HTR-8/SVneo (cell line): ENCODE measurements around the gene MTX1.
"Not testable (repeated sequence)": the region's sequence is repeated elsewhere in the genome, so short reads cannot be mapped to it uniquely, and the experiment has no call there.

Source experiments
- DNase-seq: peaks from one replicate; pipeline ENCODE4 v3.0.0; 2011; ENCODE audit warnings: low spot score, mixed read lengths; ENCODE audit not compliant: insufficient read length
- FAIRE-seq: peaks from 2 replicates; lab custom pipeline; 2011; peaks lifted over from hg19 to GRCh38; lab: Jason Lieb, UNC

MTX1 gene

DNA sequence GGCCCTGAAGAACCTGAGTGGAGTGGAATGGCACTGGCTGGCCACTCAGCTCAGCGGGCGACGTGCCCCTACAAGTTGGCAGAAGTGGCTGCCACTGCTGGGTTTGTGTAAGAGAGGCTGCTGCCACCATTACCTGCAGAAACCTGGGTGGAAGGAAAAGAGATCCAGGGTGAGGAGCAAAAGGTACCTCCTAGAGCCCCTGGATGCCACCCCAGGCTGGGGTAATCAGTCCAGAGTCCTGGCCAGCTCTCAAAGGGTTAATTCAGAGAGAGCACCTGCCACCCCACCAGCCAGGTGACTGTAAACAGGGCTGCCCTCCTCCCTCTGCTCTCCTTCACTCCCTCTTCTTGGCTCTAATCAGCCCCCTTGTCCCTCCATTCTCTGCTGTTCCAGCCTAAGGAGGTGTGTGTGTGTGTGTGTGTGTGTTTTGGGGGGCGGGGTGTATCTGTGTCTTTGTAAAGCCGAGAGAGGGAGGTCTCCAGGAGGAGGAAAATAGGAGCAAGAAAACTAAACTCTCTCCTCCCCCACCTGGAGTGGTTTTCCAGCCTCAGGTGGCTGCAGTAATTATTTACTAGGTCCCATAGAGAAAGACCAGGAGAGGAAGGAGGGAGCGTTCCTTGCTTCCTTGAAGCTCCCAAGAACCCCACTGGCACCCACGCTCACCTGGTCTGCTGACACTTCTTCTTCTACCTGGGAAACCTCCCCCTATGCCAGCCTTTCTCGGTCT is 22.3 kb upstream of the MTX1 start:
- DNase-seq (no peak), FAIRE-seq (no peak)

DNA sequence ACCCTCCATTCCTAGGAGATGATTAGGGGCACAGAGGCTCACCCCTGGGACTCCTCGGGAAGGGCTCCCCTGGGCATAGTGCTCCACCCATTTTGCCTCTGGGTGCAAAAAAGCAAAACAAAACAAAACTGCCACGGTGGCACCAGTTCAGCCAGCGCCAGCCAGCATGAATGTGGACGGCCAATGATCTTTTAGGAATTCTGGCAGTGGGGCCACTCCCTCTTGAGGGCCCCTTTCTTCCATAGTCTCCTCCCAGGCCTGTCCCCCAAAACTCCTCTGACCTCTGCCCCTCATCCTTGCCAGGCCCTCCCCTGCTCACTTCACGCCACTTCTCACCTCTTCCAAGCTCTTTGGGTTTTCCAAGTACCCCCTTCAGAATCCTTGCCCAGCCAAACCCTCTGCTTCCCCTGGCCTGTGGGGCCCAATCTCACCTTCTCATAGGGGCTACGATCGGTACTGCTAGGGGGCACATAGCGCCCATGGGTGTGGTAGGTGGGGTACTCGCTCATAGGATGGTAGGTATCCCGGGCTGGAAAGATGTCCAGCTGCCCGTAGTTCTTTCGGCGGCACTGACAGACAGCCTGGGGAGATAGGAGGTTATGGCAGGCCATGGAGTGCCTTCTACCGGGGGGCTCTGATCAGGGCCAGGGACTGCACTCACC is 21.6 kb upstream of the MTX1 start:
- DNase-seq (no peak), FAIRE-seq (no peak)

DNA sequence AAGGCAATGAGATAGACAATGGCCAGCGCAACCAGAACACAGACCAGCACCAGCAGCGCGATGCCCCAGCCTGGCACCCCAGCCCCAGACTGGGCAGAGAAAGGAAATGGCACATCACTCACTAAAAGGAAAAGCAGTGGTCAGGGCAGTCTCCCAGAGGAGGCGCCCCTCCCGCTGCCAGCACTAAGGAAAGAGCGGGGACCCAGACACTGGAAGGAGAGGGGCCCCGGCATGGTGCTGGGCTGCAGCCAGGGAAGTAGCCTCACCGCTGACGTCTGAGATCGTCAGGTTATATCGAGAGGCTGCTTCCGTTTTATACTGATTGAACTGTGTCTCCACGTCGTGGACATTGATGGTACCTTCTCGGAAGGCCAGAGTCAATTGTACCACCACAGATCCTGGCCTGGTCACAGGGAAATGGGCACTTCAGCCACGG is 21.0 kb upstream of the MTX1 start:
- DNase-seq, result no peak

DNA sequence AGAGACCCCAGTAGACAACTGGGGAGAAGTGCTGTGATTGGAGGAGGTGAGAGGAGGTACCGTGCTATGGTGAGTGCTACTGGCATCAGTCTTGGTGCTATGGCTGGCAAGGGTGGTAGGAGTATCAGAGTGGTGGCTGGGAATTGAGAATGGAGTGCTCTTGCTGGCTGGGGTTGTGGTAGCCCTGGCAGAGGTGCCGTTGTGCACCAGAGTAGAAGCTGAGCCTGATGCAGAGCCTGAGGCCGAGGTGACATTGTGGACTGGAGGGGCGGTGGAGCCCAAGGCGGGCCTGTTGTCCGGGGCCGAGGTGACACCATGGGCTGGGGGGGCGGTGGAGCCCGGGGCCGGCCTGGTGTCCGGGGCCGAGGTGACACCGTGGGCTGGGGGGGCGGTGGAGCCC is 20.2 kb upstream of the MTX1 start:
- FAIRE-seq (no peak), DNase-seq (no peak)

More for the DNA sequence above, 21.0 kb upstream of the MTX1 start:
- FAIRE-seq, result no peak

DNA sequence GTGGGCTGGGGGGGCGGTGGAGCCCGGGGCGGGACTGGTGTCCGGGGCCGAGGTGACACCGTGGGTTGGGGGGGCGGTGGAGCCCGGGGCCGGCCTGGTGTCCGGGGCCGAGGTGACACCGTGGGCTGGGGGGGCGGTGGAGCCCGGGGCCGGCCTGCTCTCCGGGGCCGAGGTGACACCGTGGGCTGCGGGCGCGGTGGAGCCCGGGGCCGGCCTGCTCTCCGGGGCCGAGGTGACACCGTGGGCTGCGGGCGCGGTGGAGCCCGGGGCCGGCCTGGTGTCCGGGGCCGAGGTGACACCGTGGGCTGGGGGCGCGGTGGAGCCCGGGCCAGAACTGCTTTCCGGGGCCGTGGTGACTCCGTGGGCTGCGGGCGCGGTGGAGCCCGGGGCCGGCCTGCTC is 18.6 kb upstream of the MTX1 start:
- DNase-seq, FAIRE-seq: not testable (repeated sequence)

DNA sequence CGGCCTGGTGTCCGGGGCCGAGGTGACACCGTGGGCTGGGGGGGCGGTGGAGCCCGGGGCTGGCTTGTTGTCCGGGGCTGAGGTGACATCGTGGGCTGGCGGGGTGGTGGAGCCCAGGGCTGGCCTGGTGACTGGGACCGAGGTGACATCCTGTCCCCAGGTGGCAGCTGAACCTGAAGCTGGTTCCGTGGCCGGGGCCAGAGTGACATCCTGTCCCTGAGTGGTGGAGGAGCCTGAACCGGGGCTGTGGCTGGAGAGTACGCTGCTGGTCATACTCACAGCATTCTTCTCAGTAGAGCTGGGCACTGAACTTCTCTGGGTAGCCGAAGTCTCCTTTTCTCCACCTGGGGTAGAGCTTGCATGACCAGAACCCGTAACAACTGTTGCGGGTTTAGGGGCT is 16.6 kb upstream of the MTX1 start:
- no peak for FAIRE-seq
- no peak for DNase-seq

DNA sequence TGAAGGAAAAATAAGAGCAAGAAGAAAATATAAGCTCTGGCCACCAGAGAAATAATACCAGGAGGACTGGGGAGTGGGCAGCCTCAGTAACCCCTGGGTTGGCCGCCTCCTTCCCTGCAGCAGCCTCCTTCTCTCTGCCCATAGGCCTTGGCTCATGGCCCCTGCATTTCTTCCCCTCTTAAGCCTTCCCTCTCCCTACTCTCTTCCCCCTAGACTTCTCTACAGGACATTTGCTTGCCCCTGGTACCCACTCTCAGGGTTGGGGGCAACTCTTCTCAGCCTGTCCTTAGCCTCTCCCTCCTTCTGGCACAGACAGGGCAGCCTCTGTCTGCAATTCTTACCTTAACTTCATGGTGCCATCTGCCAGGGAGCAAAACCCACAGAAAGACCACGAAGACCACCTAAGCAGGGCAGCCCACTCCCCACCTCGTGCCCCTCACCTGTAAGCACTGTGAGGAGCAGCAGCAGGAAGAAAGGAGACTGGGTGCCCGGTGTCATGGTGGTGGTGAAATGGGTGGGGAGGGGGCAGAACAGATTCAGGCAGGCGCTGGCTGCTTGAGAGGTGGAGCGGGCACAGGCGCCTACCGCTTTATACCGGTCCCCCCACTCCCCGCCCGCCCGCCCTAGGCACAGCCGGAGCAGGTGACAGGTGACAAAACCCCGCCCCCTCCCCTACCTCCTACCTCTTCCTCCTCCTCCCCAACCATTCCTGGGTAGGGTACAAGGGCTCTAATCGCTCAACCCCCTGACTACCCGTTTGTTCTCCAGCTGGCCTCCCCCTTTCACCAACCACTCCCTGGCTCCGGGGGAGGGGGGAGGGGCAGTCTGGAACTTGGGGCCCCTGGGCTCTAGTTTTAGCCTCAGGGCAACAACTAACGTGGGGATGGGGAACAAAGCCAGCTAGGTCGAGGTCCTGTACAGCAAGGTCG is 15.9 kb upstream of the MTX1 start:
- FAIRE-seq (no peak), DNase-seq (no peak)

DNA sequence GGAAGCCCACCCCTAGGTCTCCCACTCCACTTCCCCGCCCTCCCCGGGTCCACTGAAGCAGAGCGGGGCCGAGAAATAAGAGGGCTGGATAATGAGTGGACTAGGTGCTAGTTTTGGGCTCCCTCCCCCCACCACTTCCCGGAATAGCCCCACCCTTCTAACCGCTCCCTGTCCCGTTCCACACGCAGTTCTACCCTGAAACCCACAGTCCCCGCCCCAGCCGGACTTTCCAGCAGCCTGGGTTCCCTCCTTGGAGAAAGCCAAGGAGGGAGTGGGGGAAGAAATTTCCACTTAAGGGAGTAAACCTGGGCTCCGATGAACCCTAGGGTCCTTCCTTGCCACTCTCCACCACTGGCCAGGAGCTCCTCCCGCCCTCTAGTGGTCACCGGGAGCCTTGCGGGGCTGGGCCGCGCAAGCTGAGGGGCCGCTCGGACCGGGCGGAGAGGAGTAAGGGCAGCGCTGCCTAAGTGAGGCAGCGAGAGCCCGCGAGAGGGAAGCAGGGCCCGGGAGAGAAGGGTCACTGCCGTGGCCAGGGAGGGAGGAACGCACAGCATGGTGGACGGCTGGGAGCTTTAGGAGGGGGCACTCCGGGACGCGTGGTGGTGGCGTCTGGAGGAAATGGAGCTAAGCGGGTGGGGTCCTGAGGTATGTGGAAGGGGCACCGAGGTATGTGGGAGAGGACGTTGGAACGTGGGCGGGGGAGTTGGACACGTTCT is 15.1 kb upstream of the MTX1 start:
- DNase-seq (peak; percentile 83), FAIRE-seq (peak; percentile 16)

DNA sequence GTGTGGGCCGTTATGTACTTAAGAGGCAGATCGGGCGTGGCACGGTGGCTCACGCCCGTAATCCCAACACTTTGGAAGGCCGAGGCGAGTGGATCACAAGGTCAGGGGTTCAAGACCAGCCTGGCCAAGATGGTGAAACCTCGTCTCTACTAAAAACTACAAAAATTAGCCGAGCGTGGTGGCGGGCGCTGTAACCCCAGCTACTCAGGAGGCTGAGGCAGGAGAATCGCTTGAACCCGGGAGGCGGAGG is 14.6 kb upstream of the MTX1 start:
- DNase-seq, FAIRE-seq: not testable (repeated sequence)

DNA sequence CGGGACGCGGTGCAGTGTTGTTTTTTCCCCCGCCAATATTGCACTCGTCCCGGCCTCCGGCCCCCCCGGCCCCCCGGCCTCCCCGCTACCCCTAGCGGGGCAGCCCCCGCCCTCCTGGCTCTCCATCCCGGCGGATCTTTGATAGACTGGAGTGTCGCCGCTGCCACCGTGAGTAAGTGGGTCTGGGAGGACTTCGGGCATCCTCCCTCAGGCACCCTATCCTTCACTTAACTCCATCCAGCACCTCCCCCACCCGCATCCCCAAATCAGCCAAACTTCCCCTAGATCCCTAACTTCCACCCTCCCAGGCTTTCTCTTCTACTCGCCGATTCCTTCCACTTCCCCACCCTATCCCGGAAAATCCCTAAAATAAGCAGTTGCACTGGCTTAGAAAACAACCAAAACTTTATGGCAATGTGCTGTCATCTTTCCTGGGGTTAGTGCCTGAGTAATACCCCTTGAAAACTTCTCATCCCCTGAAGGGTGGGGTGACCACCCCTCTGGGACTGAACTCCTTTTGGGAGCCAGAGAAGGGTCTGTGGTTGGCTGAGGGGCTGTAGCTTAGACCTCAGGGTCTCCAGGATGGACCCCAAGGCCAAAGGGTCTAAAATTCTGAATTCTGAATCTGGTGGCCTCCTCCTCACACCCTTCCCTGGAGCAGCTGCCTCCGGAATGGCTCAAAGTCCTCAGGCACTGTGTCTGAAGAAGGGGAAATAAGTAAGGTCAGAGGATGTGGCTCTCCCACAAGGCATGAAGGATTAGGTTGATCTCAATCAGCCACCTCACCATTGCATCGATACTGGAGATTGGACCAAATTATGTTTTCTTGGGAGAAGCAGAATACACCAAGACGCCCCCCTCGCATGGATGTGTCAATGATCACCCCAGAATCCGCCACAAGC is 13.0 kb upstream of the MTX1 start:
- DNase-seq, result no peak
- no peak for FAIRE-seq

DNA sequence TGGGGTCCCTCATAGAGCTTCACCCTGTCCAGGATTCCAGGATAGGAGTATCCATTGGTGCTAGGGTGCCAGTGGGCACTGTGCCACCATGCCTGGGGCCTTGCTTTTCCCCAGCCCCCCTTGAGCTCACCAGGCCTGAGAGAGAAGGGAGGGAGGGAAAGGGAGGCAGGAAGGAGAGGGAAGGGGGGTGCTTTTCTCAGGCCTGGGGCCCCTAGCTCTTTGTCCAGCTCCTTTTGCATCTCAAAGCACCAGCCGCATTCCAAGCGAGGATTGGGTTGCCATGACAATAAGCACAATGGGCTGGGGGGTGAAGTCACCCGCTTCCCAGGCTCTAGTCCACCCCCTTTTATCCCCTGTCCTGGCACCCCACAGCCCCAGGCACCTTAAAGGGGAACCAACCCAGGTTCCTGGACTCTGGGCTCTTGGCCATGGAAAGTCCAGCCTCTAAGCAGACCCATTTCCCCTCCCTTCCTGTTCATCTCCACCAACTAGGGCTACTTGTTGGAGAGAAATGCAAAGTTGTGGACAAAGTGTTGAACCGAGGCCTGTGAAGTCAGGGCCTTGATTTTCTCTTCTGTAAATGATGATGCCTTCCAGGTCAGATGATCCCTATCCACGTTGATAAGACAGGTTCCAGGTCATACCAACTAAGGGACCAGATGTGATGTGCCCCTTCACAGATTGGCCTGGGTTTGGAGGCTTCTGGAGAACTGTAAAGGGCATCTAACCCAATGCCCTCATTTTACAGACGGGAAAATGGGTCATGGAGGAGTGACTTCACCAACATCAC is 12.2 kb upstream of the MTX1 start:
- no peak for DNase-seq
- no peak for FAIRE-seq

DNA sequence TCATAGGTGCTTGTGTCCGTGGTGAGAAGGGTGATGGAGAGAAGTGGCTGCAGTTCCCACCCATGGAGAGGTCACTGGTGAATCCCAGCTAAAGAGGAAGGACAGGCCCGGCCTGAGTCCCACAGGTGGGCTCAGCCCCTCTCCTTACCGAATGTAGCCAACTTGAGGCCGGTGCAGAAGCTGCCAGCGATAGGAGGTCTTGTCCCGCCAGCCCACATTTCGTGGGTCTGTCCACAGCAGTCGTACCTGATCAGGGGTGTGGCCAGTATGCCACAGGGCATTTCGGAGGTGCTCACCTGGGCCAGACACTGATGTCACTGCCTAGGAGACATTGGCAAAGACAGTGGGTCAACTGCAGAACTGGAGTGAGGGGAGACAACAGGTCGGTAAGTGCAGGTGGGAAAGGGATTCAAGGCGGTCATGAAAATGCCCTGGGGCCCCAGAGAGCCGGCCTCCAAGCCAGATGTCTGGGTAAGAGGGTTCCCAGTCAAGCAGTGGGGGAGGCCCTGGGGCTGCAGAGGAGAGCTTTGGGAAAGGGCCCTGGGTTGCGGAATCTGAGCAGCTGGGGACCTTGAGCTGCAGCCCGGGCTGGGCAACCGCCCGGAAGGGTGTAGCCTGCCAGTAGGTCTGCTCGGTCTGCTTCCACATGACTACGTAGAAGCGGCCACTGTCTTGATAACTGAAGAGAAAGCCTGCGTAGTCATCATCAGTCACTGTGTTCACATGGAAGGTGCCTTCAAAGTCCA is 11.4 kb upstream of the MTX1 start:
- FAIRE-seq, result no peak
- no peak for DNase-seq

DNA sequence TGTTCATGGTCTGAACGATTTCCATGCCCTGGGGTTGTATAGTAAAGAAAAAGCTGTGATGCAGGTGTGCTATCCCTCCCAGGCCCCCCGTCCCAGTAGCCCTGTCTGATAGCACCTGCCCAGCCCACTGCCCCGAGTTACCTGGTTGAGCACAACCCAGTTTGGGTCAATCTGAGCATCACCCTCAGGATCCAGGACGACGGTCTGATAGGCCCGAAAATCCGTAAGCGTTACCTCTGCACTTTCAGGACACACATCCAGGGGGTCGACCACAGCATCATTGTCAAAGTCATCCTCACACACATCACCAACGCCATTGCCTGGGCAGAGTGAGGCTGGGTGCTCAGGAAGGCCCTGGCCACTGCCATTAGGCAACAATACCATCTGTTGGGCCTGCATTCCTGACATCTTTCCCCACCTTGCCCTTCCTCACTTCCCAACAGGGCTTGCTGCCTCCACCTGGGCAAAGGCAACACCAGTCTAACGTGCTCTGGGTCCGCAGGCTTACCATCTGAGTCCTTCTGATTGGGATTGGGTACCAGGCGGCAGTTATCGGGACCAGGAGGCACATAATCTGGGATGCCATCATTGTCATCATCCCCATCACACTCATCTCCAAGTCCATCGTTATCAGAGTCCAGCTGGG is 10.5 kb upstream of the MTX1 start:
- FAIRE-seq, result no peak
- no peak for DNase-seq

DNA sequence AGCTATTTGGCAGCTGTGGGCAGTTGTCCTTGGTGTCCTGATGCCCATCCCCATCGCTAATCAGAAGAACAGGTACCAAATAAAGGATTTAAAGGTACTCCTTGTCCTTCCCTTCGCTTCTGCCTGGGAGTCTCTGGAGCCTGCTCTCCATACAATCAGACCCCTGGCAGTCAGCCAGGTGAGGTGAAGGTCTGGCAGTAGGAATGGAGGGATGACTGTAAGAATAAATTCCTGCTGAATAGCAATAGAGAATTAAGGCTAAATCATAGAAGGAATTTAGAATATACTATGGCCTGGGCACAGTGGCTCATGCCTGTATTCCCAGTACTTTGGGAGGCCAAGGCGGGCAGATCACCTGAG is 10.0 kb upstream of the MTX1 start:
- FAIRE-seq (no peak), DNase-seq (no peak)

DNA sequence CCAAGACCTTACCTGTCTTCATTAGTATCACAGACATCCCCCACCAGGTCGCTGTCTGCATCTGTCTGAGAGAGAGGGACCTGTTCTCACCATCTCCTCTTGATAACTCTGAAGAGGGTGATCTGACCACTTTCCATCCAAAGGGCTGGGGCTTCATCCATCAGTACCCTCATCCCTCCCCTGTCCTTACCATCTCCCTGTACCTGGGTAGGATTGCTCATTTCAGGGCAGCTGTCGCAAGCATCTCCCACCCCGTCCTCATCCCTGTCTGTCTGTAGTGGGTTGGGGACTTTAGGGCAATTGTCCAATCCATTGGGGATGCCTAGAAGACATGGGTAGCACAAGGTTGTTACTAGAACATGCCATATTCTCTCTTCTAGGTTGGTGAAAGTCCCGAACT is 8.7 kb upstream of the MTX1 start:
- FAIRE-seq (no peak), DNase-seq (no peak)

DNA sequence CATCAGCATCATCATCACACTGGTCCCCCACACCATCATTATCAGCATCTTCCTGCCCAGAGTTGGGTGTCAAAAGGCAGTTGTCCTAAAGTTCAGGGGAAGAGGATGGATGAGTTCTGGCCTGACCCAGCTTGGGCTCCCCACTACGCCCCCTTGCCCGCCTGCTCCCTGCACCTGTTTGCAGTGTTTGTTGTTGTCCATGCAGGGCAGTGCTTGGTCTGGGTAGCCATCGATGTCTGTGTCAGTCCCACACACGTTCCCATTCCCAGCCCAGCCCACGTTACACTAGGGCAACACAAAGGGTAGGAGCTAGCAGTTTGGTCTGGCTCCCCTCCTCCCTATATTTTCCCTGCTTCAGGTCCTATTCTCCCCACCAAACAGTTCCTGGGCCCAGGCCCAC is 7.6 kb upstream of the MTX1 start:
- FAIRE-seq (no peak), DNase-seq (no peak)

DNA sequence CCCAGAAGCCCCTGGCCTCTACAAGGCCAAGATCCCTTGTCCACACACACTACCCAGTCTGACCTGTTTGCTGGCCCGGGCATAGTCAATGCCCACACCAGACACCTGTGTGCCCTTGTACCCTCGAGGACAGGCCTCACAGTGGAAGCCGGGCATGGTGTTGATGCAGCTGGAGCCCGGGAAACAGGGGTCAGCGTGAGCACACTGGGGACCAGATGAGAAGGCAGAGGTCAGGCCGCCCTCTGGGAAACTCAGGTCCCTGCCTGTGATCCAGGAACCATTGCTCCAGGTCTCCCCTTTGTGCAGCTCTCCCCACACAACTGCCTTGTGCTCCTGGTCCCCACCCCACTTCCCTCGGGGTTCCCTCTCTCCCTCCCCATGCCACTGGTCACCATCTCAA is 6.3 kb upstream of the MTX1 start:
- FAIRE-seq (no peak), DNase-seq (no peak)
